SKM-1 treated with dmso at 0.1 percent for 144 hours (cell line): Measurements from ENCODE around the gene OR51I2.

ENCODE experiments used
- DNase-seq: peaks from one replicate; lab custom pipeline; 2025; ENCODE audit not compliant: unreplicated experiment; lab: John Stamatoyannopoulos, UW

OR51I2 gene, protein sequence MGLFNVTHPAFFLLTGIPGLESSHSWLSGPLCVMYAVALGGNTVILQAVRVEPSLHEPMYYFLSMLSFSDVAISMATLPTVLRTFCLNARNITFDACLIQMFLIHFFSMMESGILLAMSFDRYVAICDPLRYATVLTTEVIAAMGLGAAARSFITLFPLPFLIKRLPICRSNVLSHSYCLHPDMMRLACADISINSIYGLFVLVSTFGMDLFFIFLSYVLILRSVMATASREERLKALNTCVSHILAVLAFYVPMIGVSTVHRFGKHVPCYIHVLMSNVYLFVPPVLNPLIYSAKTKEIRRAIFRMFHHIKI

DNA sequence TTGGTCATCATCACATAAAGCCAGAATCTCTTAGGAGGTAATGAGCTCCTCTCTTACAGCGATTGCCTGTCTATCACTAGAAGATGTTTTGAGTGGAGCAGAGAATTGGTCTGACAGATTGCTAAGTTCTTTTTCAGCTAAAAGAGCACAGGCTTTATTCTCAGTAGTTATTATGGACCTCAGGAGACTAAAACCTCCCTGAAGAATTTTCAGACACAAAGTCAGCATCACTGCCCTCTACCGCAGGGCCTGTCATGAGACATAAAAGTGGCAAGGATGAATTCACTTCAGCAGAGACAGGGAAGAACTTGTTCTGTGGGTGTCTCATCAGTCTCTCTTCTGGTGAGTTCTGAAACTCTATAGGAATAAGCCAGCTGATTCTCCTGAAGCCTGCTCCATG lies at the start of gene OR51I2:
Gene OR51I2 (plus strand): TSS at position 301 of the 400 bp plus-strand sequence. CDS start 4,166 bp downstream, outside the sequence.
- DNase-seq, result no peak

DNA sequence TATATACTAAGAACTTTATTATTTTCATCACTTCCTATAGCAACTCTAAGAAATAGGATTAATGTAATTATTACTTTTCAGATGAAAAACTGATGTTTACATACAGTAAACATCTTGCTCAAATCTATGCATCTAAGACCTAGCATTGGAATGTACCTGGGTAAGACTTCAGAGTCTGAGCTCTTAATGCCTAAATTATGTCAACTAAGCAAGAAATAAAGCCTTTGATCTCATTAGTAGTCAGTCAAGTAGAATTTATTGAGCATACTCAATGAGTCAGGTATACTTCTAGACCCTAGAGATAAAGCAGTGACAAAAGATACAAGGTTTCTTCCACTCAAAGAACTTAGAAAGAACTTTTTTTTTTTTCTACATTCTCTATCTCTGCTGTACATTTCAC lies 44.0 kb upstream of the OR51I2 start:
- DNase-seq, result no peak

DNA sequence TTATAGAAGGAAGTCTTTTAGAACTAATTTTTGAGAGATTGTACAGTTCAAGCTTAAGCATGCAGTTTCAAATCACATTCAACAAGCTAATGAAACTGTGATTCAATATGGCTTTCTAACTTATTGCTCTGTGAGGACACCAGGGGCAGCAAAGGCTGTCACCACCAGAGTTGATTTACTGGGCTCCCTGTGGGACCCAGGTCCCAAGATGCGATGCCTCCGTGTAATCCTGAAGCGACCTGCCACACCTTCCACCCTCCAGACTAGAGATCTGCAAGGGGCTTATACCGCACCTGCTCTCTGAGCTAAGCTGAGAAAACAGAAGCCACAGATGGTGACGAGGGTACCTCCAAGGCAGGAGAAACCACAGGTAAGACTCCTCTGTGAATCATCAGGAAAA lies 28.1 kb upstream of the OR51I2 start:
- no peak for DNase-seq

DNA sequence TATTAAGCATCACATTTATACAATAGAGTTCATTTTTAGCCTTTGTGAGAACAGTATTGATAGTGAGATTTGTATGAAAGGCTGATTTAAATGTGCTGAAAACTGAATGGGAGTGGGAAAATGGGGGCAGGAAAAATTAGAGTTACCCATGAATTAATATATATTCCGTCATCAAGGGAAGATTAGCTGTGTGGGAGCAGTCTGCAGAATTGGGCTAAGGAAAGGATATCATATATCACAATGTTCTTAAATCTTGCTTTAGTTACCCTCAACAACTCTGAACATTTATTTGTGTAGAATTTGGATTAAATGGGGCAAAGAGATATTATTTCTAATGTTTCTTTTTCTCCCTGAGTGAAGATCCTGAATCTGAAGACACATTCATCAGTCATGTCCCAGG lies 27.3 kb upstream of the OR51I2 start, which contains the start of gene OR51Q1:
Gene OR51Q1 (plus strand): TSS at position 301 of the 400 bp plus-strand sequence. CDS start 90 bp downstream, at position 391.
- DNase-seq, result no peak

DNA sequence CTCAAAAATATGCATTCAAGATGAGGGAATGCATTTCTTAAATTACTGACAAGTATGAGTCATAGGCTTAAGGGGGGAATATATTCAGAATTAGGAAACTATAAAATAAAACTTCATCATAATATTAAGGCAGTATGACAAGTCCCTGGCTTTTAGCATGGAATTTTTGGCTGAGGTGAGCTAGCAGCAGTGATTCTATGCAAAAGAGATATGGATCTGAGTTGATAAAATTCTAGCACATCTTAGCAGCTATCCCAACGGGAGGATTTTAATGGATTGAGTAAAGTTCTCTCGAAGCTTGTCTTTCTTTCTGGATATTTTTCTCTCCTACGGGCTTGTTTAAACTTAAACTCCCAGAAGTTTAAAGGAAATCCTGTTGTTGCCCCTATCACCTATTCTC lies 26.0 kb upstream of the OR51I2 start:
- DNase-seq, result no peak

DNA sequence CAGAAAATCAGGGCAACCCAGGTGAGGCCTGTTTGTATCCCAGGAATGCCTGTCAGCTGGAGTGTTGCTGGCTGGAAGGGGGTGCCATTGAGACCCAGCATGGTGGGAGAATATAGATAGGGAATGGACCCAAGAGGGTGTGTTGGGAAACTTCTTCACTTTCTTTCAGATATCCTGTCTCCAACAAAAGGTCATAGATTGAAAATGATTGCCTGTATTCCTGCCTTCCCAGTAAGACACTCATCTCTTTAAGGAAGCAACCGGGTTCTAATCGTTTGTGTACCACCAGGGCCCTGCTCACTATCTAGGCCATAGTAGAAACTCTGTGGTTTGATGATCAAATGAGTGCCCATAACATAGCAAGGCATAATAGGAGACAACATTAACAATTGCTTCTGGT lies 7.7 kb upstream of the OR51I2 start, which contains the start of gene OR51I1:
Gene OR51I1 (minus strand): TSS at position 101 of the 400 bp plus-strand sequence. CDS start 0 bp downstream, at position 101.
- DNase-seq, result no peak

DNA sequence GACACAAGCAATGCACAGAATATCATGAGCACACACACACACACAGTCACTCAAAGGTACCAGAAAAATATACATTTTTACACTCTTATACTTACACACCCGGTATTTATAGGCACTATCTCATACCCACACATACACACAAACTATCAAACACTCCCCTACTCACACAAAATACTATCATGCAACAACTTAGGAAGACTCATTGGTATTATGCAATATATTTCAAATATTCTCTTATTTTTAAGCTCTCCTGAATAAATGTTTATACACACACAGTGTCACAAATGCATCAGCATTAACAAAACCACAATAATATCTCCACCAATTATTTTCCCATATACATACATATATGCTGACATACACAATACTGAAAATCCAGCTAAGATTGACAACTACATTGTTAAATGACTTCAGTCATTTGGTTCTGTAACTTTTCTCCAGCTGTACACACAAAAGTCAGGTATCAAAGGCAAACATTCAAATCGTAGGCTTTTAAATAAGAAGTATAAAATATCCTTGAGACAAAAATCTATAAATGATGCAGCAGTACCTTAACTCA lies 5.2 kb upstream of the OR51I2 start:
- DNase-seq, result no peak

DNA sequence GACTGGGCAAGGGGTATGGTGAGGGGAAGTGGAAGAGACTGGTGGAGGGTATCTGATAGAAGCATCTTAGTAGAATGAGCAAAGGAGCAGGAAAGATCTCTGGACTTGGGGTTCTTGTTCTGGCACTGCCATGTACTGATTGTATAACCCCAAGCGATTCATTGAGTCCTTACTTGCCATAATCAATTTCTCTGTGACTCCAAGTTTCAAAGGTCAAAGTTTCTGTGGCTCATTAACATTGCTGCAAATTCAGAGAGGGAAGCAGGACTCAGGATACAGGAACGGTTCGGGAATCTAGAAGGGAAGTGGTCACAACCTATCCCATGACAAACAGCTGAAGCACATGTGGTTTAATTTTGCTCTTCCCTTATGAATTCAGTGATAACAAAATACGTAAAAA lies 309 bp downstream of the OR51I2 start:
- no peak for DNase-seq

DNA sequence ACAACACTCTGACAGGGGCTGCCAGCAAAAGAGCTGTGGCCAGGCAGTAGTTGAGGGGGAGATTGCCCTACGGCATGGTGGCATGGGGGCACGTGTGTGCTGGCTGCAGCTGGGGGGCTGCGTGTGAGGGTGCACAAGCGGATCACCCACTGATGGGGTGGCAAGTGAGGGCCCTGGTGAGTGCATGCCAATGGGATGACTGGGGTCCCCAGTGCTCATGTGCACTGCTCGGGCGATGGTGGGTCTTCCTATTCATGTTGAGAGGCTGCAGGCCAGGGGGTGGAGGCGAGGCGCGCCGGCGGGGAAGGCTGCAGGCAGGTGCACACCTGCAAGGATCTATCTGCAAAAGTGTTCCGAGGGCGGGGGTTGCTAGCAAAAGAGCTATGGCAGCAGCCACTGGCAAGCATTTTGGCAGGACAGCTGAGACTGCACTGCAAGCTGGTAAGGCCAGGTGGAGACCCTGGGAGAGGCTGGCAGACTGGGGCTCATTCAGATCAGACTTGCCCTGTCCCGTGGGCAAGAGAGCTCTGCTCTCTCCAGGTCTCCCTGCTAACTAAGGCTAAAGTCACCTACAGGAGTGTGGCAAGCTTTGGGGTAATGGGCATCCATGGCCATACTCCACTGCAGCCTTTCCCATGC lies 12.0 kb downstream of the OR51I2 start:
- no peak for DNase-seq

DNA sequence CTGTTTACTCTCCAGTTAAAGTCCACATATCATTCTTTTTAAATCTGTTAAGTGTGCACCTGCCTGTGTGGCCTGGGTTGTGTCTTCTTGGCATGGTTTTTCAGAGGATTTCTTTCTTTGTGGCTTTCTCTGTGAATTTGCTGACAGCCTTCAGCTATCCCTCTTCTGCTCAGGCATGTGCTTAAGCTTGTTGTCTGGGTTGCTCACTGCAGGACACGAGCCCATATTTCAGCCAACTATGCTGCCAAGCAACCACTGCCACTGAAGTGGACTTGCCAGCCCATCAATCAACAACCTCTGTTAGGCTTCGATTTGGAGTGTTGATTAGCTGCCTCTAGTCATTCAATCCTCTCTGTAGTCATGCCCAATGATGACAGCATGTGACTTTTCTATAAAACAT lies 18.4 kb downstream of the OR51I2 start:
- DNase-seq, result no peak

DNA sequence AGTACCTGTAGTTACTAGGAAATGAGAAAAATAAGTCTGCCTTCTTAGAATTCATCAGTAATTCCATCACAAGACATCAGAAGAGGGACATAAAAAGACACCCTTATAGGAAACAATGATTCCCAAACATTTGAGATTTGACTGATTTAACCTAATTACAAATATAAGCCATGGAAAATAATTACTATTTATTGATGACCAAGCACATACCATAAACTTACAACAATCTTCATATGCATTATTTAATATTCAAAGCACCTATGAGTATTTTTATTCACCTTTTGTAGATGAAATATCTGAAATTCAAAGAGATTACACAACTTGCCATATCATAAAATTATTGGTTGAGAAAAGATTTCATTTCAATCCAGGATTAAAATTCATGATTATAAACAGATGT lies 24.8 kb downstream of the OR51I2 start:
- no peak for DNase-seq

DNA sequence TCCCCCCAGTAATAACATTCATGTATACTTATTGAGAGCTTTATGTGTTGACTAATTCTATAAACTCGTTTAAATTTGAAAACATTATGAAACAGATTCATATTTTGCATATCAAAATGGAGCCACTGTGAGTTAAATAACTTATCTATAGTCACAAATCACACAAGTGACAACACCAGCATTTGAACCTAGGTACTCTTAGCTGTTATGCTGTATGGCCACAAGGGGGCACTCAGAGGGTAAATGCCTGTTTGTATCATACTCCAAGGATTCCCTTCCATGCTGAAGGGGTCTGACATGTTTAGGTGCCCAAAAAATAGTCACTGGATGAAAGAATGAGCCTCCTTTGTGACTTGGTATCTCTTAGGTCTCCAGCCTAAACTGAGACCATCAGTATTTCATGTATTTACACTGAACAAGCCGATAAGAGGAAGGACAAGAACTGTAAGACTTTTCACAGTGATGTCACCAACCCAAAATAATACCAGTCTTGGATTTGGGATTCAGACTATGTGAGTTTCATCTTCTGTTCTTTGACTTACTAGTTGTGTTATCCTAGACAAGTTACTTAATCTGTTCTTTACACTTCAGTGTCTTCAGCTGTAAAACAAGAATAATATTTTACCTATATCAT lies 27.2 kb downstream of the OR51I2 start:
- peak; percentile 13 for DNase-seq

DNA sequence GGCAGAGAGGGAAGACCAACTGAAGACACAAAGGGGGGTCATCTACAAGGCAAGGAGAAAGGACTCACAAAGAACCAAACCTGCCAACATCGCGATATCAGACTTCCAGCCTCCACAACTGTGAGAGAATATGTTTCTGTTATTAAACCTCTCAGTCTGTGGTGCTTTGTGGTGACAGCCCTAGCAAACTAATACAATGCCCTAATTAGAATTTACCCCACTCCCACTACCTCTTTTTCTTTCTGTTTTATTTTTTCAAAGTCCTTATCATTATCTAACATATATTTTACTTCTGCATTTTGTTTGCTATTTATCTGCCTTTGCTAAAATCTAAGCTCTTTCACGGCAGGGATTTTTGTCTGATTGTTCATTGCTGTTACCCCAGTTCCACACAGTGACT lies 36.9 kb downstream of the OR51I2 start:
- no peak for DNase-seq

DNA sequence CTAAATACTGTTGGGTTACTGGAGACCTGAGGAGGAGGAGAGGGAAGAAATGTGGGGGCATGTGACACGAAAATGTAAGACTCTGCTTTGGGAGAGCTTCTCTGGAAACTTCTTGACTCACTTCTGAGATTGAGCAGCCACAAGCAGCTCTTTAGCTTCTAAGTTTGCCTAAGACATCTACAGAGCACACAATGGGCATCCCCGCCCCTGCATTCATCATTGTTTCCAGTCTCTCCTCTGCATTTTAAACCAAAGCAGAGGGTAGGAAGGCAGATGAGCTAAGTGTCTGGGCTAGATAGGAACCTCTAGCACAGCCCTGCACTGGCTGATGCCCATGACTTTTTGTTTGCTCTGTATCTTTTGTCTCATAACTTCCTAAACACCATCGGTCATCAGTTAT lies 37.3 kb downstream of the OR51I2 start:
- no peak for DNase-seq

DNA sequence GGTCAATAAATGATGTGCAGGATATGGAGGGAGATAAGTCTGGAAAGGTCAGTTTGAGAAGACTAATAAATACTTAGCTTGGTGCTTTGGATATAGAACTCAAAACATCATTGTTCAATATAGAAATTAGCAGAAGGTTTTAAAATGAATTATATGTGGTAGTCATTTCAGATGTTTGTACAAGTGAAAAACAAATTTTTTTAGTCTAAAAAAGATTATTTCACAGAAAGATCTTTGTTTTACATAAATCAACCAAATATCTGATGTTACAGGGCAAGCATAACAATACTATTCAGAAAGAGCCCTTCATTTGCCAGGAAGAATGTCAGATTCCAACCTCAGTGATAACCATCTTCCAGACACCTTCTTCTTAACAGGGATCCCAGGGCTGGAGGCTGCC lies 39.3 kb downstream of the OR51I2 start, which contains the start of gene OR52D1:
Gene OR52D1 (plus strand): TSS at position 301 of the 400 bp plus-strand sequence. CDS start 22 bp downstream, at position 323.
- no peak for DNase-seq

DNA sequence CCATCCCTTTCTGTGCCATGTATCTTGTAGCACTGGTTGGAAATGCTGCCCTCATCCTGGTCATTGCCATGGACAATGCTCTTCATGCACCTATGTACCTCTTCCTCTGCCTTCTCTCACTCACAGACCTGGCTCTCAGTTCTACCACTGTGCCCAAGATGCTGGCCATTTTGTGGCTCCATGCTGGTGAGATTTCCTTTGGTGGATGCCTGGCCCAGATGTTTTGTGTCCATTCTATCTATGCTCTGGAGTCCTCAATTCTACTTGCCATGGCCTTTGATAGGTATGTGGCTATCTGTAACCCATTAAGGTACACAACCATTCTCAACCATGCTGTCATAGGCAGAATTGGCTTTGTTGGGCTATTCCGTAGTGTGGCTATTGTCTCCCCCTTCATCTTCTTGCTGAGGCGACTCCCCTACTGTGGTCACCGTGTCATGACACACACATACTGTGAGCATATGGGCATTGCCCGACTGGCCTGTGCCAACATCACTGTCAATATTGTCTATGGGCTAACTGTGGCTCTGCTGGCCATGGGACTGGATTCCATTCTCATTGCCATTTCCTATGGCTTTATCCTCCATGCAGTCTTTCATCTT lies 39.8 kb downstream of the OR51I2 start:
- no peak for DNase-seq

DNA sequence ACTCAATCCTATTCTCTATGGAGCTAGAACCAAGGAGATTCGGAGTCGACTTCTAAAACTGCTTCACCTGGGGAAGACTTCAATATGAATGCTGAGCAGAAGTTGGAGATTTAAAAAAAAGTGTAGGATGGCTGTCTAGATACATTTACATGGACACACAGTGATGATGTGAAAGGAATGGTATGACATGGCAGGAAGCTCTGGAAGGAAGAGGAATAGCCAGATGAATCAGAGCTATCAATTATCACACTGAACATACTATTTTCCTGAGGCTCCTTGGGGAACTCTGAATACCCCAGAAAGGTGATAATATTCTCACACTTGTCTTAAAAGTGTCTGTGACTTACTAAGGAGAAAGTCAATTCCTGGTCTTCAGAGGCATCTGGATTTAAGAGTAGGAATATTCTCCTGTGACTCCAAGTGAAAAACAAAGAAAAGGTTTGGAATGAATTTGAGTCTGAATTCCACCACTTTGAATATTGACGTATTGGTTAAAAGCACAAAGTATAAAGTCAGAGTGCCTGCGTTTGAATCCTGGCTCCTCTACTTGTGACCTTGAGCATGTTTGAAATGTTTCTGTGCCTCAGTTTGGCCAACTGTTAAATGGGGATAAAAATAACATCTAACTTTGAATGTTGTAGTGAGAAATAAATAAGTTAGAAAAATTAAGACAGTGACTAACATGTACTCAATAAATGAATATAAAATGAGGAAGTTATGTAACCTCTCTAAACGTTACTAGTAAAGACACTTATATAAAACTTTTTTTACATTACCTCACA lies 40.6 kb downstream of the OR51I2 start:
- no peak for DNase-seq

DNA sequence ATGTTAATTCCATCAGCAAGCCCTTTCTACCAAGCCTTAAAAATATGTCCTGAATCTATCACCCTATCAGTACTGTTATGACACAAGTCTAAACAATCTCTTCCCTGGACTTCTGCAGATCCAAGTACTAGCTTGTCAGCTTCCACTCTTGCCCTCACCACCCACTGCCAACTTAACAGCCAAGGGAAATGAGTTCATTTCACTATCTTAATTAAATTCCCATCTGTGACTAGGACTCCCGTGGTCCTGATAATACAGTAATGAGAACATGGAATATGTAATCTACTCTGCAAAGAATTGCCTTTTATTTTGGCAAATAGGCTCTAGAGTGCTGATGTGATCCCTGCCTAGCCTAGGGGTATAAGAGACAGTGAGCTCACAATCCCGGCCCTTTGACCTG lies 50.5 kb downstream of the OR51I2 start:
- no peak for DNase-seq

DNA sequence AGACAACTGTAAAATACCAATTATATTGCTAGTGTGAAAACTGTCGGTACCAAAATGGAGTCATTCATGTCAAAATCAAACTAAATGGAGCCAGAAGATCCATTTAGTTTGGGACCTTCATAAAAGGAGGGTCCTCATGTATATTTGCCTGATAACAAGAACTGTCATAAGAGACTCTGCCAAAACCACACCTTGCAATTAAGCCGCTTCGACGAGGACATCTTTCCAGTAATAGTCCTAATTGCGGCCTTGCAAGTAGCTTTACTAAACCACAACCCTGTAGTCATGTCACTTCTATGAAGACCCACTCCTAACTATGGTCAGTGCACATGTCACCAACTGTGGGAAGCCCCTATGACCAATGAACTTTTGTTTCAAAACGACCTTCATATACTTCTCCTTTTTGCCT lies 51.3 kb downstream of the OR51I2 start:
- no peak for DNase-seq

DNA sequence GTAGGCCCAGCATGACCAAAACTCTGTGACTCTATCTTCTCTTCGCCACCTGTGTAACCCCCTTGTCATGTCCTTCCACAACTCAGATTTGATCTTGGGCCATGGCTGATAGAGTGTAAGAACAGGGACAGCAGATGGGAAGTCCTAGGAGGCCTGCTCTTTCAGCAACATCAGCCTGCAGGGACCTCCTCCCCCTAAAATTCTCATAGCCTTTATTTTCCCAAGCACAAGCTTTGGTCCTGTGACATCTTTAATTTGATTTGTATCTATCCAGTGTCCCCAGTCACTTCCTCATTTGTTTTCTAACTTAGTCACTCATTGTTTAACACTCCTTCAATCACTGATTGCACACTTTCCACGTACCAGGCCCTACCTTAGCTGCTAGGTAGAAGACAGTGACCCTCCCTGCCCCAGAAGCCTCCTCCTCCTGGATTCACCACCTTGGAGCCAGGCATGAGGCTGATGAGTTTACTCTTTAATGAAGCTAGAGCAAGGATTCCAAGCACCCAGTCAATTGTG lies 55.3 kb downstream of the OR51I2 start:
- no peak for DNase-seq
